DMS153 treated with DMSO at 0.1 percent for 48 hours (cell line): ENCODE results near the gene PPARD.
"Not testable (repeated sequence)": the region's sequence is repeated elsewhere in the genome, so short reads cannot be mapped to it uniquely, and the experiment has no call there.

ENCODE experiments used
- DNase-seq: peaks from one replicate; lab custom pipeline; 2025; ENCODE audit not compliant: unreplicated experiment; lab: John Stamatoyannopoulos, UW

Gene PPARD

DNA sequence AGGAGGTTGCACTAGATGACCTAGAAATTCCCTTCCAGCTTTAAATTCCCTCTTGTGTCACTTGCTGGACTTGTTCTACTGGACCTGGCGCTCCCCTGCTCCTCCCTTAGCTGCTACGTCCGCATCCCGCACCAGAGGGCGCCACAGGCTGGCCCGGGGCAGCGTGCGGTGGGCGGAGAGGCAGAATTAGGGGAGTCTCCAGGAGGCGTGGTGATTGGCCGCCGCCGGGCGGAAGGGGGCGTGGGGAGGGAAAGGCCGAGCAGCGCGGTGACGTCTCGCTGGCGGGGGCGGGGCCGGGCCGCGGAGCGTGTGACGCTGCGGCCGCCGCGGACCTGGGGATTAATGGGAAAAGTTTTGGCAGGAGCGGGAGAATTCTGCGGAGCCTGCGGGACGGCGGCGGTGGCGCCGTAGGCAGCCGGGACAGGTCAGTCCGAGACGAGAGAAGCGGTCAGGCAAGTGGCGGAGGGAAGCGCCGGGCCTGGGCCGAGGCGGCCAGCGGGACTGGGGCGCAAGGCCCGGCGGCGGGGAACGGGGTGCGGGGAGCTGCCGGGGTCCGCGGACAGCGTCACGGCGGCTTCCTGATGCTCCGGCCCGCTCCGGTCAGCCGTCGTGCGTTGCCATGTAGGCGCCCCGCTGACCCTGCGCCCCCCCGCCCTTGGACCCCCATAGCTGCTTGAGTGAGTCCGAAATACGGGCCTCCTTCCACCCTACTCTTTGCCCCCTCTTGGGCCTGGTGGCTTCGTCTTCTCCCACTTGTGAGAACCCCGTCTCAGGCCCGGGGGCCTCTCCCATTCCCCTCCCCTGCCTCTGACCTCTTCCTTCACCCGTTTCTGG, at the start of gene PPARD:
Gene PPARD (plus strand): TSS at position 301 of the 834 bp plus-strand sequence. CDS start 68,530 bp downstream, outside the sequence.
- DNase-seq: peak; percentile 93

DNA sequence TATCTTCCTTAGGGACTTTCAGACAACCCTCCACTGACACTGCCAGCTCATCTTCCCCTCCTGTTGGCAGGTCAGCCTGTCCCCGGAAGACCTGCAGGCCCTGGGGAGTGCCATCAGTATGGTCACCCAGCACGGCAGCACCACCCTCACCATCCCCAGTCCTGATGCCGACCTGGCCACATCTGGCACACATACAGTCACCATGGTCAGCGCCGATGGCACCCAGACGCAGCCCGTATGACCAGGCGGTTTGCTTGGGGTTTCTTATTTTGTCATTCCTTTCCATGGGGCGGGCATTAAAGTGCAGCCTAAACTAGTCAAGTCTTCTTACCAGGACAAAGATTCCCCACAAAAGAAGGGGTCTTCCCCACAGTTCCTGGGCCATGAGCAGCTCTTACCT, 48.7 kb upstream of the PPARD start:
- DNase-seq: no peak

DNA sequence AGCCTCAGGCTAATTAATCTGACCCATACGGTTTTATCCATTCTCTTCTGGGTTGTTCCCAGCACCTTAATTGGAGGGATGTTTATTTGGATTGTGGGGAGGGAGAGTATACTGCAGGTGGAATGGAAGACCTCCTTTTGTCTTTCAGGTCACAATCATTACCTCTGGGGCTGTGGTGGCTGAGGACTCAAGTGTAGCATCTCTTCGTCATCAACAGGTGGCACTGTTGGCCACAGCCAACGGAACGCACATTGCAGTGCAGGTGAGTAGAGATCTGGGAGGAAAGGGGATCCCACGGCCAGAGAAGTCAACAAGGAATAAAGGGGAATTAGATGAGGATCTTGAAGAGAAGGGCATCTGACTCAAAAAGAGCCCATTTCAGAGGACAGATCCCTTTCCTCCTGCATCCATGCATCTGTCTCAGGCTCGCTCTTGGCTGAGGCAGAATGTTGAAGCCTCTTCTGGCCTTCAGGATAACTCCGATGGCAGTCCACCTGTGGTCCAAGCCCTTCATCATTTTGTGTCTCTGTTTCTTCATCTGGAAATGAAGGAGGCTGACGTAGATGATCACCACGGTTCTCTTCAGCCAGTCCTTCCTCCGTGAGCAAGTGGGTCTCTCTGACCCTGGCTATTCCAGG, 47.9 kb upstream of the PPARD start:
- DNase-seq: peak; percentile 55

DNA sequence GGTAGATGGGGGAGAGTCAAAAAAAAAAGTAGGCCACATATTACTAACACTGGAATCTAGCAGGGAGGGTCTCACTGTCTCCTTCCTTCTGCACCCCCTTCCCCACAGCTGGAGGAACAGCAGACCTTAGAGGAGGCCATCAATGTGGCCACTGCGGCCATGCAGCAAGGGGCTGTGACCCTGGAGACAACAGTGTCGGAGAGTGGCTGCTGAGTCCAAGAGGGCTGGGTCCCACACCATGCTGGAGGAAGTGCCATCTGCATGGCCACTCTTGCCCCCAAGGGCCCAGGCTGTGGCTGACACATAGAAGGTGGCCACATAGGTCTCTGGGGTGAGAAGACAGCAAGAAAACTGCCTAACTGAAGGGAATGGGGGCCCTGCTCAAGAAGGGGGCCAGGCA, 47.3 kb upstream of the PPARD start:
- no peak for DNase-seq

DNA sequence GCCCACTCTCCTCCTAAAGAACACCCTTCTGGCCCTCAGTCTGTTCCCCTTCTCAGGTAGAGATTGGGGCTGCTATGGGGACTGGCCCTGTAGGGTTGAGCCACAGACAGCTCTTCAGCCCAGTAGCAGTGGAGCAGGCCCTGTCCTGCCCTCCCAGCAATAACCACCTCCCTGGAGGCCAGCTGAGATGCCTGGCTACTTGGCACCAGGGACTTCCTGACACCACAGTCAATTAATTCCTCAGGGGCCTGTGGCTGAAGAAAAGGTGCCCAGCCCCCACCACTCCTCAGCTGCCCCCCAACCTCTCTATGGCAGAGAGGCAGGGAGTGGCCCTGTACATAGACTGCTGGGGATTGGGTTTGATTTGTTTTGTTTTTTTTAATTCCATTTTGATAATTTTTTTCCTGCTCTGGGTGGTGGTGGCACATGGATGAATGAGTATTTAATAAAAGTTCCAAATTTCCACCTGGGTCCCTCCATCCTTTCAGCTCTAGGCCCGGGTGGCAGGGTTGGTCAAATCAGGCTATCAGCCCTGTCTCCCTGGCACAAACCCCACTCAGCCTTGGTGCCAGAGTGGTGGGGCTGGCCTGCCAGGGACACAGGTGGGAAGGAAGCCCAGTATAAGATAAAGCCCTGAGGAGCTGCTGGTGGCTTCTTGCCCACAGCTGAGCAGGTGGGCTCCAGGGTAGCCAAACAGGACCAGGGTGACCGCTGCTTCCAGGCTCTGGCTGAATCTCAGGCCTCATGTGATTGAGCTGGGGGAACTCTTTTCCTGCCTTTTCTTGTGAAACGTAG, 46.6 kb upstream of the PPARD start:
- DNase-seq: no peak

DNA sequence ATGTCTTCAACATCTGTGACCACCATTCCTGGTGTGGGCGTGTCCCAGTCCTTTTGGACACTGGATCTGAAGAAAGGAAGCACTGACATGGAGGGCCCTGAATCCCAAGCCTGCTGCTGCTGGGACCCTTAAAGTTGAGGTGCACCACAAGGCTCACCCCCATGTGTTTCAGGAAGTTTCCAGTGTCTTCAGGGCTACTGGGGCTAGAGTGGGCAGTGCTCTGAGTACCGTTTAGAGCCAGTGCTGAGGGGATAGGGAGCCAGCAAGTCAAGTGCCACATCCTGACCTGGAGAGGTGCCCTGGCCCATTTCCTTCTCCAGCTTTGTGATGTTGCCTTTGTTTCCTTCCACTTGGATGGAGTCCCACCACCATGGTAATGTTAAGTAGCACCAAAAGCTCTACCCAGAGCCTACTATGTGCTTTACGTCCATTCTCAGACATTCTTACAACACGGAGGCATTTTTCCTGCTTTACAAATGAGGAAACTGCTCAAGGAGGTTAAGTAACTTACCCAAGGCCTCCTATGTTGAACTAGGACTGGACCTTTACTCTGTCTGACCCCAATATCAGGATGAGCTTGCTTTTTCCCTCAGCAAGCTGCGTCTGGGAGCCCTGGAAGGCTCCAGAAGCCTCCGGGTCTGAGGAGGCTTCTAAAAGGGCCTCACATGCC, 45.3 kb upstream of the PPARD start:
- no peak for DNase-seq

DNA sequence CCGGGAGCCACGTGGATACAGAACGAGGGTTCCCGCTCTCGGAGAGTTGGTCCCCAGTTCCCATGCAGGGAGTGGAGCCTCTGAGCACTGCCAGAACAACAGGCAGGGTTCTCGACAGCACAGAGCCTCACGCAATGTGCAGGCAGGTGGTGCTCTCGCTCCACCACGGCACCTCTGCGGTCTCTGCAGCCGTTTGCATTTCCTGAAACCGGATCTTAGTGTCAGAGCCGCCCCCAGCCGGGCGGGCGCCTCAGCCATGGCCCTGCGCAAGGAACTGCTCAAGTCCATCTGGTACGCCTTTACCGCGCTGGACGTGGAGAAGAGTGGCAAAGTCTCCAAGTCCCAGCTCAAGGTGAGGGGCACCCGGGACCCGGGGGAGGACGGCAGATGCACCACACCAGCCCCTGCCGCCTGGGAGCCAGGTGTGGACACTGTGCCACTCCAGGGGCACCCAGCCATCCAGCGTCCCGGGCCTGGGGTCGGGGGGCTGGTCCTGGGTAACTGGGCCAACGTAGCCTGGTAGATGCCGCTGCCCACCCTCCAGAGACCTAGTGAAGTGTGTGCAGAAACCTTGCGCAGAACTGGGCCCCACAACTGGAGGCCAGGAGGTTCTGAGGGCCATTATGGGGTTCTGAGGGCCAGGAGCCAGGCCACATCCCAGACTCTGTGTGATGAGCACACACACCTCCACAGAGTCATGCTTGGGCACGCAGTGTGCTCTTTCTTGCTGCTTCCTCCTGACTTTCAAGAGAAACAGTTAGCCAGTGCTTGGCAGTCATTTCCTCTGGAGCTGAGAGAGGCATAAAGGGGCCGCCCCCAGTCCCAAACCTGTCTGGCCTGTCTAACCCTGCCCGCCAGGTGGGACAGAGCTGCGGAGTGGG, 44.5 kb upstream of the PPARD start, which contains the start of gene DEF6:
Gene DEF6 (plus strand): TSS at position 218 of the 881 bp plus-strand sequence. CDS start 39 bp downstream, at position 257.
- peak; percentile 89 for DNase-seq

DNA sequence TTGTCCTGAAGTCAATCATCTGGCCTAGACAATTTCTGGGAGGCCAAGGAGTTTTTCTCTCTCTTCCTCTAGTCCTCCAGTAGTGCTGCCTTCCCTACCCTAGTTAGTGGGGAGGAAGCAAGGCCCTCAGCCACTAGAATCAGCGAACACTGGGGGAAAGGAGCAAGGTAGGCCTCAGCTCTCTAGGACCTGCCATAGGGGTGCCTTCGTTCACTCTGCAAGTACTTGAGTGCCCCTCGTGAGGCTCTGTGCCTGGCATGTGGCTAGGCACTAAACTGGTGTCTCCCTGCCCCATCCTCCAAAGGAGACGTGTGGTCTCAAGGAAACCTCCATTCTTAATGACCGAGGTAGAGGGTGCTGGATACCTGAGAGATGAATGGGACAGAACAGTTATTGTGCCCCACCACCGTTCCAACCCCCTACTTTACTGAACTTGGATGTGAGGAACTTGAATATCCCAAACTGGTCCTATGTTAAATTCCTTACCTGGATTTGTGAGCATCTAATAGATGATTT, 43.7 kb upstream of the PPARD start:
- DNase-seq: no peak

DNA sequence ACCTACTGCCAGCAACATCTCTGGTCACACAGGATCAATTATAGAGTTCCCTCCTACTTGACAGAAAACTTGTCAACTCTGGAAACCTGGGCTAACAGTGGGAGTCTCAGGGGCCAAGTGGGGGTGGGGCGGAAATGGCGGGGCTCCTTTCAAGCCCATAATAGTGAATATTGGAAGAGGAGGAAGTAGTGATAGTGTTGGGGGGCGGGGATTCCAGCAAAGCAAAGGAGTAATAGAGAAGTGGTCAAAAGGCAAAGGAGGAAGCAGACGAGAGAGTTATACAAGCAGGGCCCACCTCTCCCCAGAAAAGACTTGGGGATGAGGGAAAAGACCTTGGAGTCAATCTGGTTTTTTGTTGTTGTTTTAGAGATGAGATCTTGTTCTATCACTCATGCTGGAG, 42.7 kb upstream of the PPARD start:
- DNase-seq: no peak

DNA sequence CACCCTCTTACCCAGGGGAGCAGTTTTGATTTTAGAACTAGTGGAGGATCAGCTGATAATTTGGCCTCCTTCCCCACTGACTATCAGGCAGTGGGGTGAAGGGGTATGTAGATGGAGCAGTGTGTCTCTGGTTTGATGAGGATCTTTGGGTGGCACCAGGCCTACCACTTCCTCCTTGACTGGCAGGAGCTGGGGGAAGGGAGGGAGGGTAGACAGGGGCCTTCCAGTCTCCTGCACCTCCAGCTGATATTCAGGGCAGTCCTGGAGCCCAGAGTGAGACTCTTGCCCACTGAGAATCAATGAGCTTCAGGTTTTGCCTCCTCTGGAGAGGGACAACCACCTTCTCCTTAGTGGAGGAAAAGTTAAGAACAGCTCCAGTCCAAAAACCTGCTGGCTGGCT, 41.5 kb upstream of the PPARD start:
- DNase-seq: no peak

DNA sequence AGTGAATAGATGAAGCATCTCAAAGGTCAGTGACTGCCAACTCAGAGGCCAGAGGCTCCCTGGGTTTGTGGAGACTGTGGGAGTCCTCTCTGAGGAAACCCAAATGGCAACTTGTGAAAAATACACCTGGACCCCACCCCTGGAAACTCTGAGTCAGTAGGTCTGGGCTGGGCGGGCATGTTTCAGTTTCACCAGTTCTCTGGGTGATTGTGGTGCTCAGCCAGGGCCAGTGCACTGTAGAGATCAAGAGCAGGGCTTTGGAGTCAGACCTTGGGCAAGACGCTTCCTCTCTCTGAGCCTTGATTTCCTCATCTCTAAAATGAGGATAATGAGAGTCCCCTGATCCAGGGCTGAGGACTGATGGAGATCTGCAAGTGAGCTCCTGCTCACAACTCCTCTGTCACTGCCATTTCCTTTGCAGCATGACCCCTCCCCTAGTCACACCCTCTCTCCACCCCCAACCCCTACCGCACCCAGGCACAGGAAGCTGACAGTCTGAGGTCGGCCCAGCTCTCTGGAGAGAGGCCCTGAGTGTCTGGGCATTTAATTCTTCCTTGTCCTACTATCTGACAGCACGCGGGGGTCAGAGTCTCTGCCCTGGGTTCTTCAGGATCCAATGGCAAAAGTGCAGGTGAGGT, 39.6 kb upstream of the PPARD start:
- DNase-seq: peak; percentile 13

DNA sequence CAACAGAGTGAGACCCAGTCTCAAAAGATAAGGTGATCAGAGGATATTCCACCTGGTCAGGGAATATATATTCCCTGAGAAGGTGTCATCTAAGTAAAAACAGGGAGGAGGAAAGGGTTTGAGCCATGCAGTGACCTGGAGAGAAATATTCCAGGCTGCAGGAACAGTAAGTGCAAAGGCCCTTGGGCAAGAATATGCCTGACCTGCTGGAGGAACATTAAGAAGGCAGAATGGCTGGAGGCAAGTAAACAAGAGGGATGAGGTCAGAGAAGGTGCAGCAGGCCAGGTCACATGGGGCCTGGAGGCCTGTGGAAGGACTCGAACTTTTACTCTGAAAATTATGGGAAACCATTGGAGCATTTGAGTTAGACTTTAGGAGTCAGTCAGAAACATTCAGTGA, 38.1 kb upstream of the PPARD start:
- DNase-seq: no peak

DNA sequence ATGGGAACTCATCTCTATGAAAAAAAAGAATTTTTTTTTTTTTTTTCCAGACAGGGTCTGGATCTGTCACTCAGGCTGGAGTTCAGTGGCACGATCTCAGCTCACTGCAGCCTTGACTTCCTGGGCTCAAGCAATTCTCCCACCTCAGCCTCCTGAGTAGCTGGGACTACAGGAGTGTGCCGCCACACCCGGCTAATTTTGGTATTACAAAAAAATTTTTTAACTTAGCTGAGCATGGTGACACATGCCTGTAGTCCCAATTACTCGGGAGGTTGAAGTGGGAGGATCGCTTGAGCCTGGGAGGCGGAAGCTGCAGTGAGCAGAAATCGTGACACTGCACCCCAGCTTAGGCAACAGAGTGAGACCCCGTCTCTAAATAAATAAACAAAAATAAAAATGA, 37.2 kb upstream of the PPARD start:
- no peak for DNase-seq

DNA sequence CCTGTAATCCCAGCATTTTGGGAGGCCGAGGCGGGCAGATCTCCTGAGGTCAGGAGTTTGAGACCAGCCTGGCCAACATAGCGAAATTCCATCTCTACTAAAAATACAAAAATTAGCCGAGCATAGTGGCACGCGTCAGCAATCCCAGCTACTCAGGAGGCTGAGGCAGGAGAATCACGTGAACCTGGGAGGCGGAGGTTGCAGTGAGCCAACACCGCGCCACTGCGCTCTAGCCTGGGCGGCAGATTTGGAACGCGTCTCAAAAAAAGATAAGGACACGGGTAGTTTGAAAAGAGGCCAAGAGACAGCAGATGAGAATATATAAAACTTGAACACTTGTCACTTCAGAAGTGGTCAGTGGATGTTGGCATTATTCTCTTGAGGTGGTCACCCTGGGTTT, 35.2 kb upstream of the PPARD start:
- DNase-seq: not testable (repeated sequence)

DNA sequence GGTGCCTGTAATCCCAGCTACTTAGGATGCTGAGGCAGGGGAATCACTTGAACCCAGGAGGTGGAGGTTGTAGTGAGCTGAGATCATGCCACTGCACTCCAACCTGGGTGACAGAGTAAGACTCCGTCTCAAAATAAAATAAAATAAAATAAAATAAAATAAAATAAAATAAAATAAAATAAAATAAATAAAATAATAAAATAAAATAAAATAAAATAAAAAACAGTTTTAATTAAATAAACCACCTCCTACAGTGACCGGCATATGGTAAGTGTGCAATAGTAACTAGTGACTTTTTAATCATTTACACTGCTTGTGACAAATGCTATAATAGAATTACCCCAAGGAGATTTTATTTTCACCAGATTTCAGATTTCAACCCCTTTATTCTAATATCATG, 33.8 kb upstream of the PPARD start:
- DNase-seq: not testable (repeated sequence)

DNA sequence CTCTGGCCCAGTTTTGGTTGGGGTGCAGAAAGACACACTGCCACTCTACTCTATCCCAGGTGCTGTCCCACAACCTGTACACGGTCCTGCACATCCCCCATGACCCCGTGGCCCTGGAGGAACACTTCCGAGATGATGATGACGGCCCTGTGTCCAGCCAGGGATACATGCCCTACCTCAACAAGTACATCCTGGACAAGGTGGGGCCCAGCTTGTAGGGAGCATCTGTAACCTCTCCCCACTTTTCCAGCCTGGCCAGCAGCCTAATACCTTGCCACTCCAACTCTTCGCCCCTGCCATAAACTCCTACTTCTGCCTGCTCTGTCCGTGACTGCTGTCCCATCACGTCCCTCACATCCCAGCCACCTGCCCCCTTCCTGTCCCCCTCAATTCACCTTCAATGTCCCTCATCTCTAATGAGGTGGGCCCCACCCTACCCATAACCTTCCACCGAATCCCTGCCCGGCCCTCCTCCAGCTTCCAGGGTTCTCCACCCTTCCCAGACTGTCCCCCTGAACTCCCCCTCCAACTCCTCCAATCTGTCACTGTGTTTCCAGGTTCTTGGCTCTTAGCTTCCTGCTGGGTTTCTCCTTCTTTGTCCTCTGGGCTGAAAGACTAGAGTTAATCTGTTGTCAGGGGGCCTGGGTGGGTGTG, 32.6 kb upstream of the PPARD start:
- DNase-seq: no peak

DNA sequence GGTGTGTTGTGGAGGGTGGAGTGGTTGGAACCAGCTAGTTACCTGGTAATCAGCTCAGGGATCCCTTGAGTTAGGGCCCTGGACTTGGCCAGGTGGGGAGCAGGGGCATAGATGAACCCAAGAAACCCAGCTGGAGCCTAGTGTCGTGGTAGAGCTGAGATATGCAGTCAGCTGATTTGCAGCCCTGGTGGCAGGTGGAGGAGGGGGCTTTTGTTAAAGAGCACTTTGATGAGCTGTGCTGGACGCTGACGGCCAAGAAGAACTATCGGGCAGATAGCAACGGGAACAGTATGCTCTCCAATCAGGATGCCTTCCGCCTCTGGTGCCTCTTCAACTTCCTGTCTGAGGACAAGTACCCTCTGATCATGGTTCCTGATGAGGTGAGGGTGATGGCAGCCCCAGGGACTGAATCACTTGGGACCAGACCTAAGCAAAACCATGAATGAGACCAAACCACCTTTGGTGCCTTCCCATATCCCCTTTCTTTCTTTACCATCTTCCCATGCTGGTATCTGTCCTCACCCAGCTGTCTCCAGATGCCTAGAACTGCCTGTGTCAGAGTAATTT, 32.0 kb upstream of the PPARD start:
- DNase-seq: no peak

DNA sequence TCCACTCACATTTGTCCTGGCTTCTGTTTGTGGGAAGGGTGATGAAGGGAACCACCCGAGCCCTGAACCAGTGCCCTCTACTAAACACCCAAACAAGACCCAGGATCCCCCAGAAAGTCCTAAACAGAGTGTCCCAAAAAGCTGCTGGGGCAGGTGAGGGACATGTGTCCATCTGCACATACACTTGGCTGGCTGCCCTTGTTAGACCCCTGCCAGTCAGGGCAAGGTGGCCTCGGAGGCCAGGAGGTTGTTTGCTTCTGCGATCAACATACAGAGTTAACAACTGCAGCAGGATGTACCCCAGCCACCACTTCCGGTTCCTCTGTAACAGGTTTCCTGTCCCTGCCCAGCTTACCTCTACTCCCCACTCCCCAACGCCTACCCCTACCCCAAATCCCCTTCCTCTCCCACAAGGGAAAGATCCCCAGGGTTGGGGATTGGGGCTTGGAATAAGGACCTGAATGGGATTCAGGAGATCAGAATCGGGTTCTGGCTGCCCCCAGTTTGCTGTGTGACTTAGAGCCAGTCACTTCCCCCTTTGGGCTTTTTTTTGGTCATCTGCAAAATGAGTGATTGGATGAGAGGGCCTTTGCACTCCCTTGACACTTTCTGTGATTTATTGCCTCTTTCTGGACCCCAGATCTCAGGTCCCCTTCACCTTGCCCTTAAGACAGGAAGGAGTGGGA, 30.8 kb upstream of the PPARD start:
- DNase-seq: no peak
